ENCODE data around the gene ADAMTSL5.
A peak's percentile ranks its signal among the peaks of the same experiment; 100 is the strongest.

ADAMTSL5 gene

DNA sequence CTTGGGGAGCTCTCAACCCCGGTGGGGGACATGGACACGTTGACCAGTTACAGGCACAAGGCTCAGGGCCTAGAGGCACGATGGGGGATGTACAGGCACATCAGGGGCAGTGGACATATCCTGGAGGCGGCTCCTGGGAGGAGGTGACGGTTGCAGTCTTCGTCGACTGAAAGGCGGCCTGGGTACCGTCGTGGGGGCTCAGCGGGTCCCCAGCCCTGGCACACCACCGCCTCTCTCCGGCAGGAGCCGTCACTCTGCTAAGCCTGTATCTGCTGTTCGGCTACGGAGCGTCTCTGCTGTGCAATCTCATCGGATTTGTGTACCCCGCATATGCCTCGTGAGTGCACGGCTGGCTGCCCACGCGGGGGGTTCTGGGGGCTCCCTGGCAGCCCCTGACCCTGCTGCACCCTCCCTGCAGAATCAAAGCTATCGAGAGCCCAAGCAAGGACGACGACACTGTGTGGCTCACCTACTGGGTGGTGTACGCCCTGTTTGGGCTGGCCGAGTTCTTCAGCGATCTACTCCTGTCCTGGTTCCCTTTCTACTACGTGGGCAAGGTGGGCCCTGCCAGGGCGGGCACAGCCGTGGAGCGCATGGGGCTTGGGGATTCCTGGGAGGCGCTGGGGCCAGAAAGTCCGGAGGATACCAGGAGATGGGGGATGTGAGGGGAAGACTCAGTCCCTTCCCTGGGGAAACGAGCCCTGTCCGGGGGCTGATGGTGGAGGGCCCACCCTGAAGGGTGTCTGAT is 17.6 kb downstream of the ADAMTSL5 start:
- no peak for DNase-seq

DNA sequence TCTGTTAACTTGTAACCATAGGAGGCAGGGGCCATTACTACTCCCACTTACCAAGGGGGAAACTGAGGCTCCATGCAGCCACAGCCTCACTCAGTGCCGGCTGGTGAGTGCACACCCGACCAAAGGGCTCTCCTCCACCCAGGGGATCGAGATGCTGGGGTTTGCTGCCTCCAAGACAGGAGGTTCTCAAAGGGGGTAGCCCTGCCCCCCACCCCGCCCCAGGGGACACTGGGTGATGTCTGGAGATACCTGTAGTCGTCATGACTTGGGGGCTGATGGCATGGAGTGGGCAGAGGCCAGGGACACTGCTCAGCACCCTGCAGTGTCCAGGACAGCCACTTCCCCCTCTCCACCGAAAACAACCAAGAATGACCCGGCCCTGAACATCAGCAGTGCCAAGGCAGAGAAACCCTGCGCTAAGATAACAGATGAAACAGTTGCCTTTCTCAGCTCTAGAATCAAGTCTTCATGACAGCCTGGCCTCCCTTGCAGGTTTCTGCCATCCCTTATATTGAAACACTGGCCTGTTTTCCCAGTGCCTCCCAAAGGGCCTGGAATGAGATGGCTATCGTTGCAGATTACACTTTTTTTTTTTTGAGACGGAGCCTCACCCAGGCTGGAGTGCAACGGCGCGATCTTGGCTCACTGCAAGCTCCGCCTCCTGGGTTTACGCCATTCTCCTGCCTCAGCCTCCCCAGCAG is 18.6 kb downstream of the ADAMTSL5 start:
- DNase-seq: no peak

DNA sequence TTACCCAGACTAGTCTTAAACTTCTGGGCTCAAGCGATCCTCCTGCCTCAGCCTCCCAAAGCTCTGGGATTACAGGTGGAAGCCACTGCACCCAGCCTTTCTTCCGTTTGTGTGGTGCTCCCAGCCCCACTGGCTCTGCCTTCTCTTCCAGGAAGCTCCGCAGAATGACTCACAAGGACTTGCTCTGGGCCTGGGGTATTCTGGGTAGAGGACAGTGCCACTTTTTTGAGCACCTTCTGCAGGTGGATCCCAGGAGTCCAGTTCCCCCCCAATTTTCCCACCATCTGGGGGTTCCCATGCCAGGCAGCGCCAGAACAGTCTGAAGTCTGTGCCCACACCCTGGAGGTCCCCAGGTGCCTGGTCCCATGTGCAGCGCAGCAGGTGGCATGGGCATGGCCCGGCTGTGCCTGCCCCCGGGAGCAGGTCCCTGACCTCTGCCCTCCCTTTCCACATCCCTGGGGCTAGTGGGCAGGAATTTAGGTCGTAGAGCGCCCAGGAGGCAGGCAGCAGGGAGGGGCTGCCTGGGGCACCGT is 20.3 kb downstream of the ADAMTSL5 start:
- no peak for DNase-seq

DNA sequence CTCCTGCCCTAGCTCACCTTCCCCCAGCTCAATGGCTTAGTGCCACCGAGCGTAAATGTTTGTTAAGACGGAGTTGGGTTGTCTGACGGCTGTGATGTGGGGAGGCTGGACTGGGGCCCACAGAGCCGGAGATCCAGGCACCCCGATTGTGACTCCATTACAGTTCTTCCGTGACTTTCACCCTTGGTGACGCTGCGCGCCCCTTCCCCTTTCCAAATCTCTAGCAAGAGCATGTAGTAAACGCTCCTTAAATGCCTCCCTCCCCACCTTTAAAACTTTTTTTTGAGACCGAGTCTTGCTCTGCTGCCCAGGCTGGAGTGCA is 21.0 kb downstream of the ADAMTSL5 start:
- no peak for DNase-seq

DNA sequence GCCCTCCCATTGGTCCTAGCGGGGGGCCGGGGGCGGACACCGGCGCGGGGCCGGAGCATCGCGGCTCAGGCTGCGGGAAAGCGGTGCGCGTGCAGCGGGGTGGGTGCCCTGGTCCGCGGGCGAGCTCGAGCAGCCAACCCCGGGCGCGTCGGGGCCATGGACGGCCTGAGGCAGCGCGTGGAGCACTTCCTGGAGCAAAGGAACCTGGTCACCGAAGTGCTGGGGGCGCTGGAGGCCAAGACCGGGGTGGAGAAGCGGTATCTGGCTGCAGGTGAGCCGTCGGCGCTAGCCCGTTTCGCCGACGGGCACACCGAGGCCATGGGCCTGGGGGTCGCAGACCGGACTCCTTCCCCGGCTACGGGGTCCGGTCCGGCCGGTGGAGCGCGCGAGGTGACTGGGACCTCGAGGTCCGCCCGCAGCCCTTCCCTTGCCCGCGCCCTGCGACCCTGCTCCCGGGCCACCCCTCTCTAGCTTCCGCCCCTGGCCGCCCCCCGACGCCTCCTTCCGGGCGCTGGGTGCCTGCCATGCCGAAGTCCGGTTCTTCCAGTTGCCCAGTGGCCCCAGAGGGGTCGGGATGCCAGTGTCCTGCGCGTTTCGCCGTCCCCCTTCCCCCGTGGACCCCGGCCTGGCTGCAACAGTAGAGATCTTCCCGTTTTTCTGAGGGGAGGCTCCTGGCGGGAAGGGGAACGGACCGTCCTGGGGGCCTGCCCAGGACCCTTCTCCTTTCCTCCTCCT is 21.5 kb downstream of the ADAMTSL5 start, which contains the start of gene REEP6:
Gene REEP6, plus strand, starts transcription at position 68 of the 735 bp plus-strand sequence. Its CDS starts 89 bp downstream, at position 157.
- no peak for DNase-seq

DNA sequence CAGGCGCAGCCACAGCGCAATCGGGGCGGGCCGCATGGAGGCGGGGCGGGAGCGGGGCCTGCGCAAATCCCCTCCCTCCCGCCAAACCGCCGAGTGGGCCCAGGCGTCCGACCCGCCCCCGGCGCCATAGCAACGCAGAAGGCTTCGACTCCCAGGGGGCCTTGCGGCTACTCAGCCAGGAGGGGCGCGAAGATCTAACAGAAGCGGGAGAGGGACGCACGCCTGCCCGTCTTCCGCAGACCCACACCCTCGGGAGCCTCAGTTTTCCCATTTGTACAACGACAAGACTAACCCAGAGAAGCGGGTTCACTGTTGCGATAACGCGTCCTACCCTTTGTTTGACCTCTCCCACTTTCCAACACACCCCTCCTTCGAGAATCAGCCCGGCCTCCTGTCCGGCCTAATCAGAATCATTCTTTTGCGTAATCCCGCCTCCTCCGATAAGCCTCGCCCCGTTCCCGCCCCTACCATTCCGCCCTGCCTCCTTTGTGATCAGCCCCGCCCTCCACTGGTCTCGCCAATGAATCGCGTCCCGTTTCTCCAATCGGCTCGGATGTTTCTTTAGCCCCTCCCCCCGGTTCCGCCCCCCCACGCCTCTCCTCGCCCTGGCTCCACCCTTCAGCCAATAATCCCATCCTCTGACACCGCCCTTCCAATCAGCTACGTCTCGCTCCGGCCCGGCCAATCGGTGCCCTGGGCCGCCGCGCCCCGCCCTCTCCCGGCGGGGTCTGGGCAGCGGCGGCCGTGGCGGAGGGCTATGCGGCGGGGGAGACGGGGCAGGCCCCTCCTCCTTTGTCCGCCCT is 22.3 kb downstream of the ADAMTSL5 start, which contains the start of gene PCSK4:
Gene PCSK4, minus strand, starts transcription at position 40 of the 803 bp plus-strand sequence. Its CDS starts 4 bp downstream, at position 36.
- peak; percentile 93 for DNase-seq

DNA sequence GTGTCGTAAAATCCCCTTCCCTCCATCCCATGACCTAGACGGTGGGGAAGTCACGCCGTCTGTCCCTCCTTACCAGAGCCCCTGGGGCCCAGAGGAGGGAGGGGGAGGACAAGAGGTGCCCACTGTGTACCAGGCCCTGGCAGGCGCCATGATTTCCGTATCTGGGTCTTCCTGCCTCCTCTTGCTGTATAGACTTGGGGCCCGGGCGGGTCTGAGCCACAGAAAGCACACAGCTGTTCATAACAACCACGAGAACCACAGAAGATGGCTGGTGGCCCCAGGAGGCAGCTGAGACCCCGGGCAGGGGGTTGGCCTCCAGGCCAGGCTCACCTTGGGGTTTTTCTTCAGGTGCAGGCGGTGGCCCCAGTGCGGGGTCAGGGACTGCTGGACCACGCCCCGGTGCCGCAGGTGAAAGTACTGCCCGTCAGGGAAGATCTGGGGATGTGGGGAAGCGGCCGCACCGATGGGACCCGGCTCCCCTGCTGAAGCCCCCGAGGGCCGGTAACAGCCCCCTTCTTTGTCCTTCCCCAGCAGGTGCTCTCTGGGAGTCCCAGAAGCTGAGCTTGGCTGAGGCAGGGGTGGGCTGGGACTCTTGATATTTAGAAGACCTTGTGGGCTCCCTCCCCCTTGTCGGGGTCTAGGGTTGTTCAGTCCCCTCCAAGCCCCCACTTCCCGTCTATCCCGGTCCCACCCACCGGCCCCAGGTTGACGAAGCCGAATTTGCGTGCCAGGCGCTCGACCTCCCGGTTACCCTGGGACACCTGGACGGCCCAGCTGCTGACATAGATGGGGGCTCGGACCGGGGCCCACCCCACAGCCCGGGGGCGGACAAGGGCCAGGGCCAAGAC is 23.1 kb downstream of the ADAMTSL5 start:
- DNase-seq: no peak

DNA sequence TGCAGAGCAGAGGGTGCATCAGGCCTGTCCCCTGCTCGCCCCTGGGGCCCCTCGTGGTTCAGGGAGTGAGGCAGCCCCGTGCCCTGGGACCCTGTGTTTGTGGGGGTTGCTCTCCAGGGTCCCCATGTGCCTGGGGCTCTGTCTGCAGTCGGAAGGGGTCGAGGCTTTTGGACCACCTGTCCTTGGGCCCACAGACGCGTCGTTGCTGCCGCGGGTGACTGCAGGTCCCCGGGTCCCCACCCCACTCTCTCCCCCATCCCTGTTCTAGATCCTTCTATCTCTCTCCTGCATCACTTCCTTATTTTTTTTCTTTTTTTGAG is 24.6 kb downstream of the ADAMTSL5 start:
- DNase-seq: no peak

DNA sequence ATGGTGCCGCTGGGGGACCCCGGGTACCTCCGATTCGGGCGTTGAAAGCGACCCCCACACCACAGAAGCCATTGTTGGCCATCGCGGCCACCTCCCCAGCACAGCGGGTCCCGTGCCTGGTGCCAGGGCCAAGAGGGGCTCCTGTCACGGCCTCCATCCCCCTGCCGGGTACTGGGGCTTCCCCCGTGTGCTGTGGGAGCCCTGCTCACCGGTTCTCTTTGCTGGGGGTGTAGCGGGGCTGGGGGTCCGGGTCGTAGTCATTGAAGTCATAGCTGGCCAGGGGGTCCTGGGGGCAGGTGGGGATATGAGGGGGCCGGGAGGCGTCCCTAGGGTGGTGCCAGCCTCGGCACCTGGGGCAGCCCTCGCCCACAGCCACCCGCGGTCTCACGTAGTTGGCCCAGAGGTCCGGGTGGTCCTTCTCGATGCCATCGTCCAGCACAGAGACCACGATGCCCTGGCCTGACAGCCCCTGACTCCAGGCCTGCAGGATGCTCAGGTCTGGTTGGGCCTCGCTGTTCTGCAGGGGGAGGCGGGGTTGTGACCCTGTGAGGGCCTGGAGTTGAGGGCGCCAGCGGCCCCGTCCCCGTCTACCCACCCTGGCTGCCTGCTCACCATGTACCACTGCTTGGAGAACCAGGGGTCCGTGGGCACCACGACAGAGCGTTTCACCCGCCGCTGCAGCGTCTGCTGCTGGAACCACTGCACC is 25.1 kb downstream of the ADAMTSL5 start:
- DNase-seq: no peak

DNA sequence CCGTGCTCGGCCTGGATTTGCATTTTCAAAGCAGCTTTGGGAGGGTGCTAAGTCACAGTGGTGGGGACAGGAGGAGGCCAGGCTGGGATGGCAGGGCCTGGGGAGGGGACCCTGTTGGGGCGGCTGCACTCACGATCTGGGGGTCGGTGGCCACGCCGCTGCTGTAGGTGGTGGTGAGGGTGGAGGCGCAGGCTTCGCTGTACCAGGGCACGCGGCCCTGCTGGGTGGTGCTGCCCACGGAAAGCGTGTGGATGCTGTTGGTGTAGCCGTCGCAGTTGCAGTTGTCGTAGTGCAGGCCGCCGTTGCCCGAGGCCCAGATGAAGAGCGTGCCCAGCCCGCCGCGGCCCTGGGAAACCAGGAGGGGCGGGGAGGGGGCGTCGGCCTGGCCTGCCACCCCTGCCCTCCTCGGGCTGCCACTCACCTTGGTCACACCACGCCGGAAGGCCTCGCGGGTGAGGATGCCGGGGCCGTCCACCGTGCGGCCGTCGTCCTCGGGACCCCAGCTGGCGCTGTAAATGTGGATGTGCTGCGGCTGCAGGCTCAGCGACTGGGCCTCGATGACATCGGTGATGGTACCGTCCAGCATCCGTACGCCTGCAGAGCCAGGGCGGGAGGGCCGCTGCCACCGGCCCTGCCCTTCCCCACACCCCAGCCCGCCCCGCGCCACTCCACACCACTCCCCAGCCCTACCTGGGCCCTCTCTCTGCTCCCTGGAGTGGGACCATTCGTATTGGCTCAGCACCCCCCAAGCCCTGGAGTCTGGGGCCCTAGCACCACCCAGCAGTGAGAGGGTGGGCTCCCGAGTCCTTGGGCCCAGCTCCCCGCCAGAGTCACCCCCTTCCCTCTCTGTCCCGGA is 25.9 kb downstream of the ADAMTSL5 start:
- DNase-seq: no peak

DNA sequence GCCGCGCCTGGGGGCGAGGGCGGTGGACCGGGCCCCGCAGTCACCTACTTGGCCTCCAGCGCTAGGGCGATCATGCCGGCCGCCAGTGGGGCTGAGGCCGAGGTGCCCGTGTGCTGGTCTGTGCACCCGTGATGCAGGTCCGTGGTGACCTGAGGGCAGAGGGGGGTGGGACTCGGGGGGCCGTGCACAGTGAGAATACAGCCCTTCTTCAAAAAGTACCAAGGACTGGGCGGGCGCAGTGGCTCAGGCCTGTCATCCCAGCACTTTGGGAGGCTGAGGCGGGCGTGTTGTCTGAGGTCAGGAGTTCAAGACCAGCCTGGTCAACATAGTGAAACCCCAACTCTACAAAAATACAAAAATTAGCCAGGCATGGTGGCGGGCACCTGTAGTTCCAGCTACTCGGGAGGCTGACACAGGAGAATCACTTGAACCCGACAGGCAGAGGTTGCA is 28.8 kb downstream of the ADAMTSL5 start:
- DNase-seq: no peak

DNA sequence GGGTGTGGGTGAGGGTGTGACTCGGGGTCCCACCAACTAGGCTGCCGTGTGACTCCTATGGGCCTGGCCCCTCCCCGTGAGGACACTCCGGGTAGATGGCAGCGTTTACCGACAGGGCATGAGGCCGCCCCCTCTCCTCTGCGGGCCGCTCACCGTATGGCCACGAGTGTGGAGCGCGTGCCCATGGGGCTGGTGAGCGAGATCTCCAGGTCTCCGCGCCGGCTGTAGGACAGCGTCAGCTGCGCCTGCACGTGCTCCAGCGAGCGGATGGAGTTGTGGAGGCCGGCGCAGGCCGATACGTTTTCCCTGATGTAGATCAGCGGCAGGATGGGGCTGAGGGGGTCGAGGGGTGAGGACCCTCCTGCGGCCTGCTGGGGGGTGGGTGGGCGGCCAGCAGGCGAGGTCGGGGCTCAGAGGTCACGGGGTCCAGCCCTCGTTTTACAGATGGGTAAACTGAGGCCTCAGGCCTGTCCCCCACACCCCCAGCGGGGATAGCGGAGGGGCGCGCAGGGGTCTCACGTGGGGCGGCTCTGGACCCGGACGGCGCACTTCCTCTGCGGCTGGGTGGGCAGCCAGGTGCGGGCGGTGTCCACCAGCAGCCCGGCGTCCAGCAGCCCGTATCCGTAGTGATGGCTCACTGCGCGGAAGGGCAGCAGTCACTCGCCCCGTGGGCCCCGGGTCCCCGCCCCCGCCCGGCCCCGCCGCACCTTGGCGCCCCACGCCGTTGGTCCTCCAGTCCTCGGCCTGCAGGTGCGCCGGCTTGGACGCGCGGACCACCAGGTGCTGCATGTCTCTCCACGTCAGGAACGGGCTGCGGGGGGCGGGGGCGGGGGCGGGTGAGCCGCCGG is 29.5 kb downstream of the ADAMTSL5 start:
- no peak for DNase-seq

DNA sequence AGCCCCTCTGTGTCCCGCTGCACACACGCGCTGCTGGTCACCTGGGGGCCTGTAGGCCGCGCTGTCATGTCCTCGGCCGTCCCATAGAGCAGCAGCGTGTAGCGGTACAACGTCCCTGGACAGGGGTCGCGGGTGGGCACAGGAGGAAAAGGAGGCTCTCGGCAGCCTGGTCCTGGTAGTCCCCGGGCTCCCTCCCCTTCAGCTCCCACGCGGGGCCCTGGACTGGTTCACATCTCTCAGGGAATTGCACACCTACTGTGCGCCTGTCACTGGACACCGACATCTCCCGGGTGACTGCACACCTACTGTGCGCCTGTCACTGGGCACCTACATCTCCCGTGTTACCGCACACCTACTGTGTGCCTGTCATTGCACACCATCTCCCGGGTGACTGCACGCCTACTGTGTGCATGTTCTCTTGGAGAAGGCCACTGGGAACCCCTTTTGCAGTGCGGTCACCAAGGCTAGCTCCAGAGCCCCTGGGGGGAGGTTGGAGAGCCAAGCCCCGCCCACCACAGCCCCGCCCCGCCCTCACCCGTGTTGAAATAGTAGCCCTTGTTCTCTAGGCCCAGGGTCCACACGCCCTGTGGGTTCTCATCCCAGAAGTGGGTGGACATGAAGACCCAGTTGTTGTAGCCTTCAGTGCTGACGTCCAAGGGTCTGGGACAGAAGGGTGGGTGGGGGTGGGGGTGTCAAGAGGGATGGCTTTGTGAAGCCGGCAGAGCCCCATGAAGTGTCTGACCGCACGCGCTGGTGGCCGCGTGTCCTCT is 30.3 kb downstream of the ADAMTSL5 start:
- DNase-seq: no peak

DNA sequence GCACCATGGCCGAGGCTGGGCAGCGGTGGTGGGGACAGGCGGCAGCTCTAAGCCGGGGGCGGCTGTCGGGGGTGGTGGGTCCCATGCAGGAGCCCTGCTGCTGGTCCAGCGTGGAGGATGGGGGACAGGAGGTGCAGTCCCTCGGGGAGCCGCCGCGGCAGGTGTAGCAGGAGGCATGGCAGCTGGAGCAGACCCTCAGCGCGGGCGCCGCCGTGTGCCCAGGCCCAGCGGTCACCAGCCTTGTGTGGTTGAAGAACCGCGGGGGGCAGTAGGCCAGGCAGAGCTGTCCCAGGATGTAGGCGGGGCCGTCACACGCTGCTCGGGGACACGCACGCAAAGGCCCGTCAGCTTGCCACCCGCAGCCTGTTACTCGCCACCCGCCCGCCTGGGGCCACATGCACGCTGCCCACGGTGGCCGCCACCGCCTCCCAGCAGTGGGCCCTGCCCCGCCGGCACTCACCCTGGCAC is 30.9 kb downstream of the ADAMTSL5 start:
- DNase-seq: no peak

DNA sequence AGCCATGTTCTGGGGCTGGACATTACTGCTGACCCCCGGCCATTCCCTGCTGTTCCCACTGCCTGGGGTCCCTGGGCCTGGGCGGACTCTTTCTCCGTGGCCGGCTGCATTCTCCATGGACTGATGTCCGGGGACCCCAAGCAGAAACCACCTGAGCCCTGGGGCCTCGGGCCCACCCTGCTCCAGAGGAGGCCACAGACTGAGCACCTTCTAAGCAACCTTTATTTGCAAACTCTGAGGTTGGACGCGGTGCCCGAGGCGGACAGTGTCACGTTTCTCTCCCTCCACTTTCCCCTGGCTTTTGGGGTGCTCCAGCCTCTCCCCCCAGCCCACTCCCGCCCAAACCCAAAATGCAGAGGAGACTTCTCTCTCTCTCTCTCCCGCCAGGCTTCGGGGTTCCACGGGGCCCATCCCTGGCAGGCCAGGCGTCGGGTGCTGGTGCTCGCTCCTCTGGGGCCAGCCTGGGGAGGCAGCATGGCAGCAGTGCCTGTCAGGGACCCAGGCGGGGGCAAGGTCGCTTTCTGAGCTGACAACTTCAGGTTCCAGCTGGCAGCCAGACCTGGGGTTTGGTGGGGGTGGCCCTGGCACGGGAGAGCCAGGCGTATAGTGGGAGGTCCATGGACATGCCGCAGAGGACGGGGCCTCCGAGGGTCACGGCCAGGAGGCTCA is 31.5 kb downstream of the ADAMTSL5 start:
- DNase-seq: no peak

DNA sequence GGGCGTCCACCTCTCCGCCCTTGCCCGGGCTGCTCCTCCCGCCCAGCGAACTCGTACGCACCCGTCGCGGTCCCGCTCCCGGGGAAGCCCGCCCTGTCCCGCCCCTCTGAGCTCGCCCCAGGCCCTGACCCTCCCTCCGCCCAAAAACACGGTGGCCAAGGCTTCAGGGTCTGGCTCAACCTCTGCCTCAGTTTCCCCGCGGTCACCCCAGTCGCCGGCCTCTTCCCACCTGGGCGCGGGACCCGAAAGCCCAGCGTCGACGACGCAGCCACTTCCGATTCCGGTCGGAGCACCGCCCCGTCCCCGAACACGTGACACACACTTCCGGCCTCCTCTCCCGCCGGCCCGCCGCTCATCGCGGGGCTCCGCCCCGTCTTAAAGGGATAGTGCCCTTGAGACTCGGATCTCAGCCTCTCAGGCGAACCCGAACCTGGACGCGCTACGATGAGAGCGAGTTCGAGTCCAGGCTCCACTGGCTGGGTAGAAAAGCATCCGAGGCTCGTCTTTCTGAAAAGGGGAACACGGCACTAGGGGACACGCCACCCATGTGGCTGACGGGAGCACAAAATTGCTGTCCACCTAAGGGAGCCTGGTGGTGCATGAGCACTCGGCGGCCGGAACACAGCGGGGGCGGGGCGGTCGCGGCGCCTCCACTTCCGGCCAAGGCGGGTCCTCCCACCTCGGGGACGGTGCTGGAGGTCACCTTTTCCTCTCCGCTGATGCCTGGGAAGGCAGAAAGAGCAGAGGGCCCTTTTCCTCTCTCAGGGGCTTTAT is 33.7 kb downstream of the ADAMTSL5 start, which contains the start of gene C19orf25:
Gene C19orf25, minus strand, starts transcription at position 282 of the 774 bp plus-strand sequence. CDS start 312 bp downstream, outside the sequence.
- peak; percentile 86 for DNase-seq
